ENCODE measurements around the gene PDE4D. TPM values are rescaled to one million over a fixed set of nuclear protein-coding genes. Genes with fewer than 3 reads are reported as not detected.

PDE4D gene
- total RNA-seq, 1 donor from 2014 or later = 44.8 TPM

DNA sequence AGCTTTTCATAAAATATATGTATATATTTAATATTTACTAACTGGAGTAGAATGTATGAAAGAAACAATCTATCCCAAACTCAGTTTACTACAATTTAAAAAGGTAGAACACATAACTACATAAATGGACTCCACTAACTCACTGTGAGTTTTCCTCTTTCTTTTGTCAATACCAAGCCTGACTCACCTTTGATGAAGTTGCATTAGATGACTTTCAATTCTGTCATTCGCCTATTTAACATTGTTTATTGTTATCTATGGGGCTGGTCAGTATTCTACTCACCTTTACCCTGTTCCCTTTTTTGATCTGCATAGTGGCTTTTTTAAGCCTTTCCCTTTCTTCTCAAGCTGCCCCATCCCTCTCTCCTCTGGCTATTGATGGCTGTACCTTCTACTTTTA, 680.9 kb downstream of the PDE4D start:
- Histone ChIP-seq H3K4me1 (no peaks in the 10 kb centered on the region), H3K27ac (no peak overlapping the region), H3K36me3 (peaks cover 0 to 3% of the 10 kb centered on the region in 2 donors), H3K4me3 (no peak overlapping the region), H3K9me3 (no peaks in the 10 kb centered on the region), H3K27me3 (no peaks in the 10 kb centered on the region)
- no peak for DNase-seq (ENCODE audit: low spot score in 2 of 2)
- TF ChIP-seq, protein P1, sequence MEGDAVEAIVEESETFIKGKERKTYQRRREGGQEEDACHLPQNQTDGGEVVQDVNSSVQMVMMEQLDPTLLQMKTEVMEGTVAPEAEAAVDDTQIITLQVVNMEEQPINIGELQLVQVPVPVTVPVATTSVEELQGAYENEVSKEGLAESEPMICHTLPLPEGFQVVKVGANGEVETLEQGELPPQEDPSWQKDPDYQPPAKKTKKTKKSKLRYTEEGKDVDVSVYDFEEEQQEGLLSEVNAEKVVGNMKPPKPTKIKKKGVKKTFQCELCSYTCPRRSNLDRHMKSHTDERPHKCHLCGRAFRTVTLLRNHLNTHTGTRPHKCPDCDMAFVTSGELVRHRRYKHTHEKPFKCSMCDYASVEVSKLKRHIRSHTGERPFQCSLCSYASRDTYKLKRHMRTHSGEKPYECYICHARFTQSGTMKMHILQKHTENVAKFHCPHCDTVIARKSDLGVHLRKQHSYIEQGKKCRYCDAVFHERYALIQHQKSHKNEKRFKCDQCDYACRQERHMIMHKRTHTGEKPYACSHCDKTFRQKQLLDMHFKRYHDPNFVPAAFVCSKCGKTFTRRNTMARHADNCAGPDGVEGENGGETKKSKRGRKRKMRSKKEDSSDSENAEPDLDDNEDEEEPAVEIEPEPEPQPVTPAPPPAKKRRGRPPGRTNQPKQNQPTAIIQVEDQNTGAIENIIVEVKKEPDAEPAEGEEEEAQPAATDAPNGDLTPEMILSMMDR (IDR thresholded peaks at IDR 0.05) = no peak
- intact Hi-C loops (cut with DNase I) = no loop called here

DNA sequence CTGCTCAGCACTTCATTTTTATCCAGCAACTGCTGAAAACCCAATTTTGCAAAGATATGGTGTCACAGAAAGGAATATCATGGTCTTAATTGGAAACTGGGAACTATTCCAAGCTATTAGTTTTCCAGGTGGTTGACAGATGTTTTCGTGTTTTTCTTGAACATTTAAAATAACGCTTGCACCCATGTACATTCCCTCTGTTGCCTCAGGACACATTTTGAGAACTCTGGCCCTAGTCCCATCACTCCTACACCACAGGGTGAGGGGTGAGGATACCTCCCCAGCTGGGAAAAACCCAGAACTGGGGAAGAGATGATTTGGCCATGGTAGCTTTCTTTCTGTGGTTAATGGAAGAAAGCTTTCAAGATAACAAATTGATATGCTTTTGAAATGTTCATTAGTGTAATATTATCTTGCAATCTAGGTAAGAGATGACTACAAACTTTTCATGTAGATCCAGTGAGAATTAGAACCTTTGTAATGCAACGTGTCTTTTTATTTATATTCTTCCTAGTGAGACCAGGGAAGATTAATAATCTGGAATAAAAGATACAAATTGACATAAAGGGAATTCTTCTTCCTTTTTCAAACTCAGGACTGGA, 683.7 kb downstream of the PDE4D start:
- no peaks in the 10 kb centered on the region for H3K9me3 ChIP-seq
- intact Hi-C loops (cut with DNase I) = no loop called here
- no peaks in the 10 kb centered on the region for H3K4me1 ChIP-seq
- no peak overlapping the region for H3K27ac ChIP-seq
- peaks cover 0 to 3% of the 10 kb centered on the region in 2 donors for H3K36me3 ChIP-seq
- no peak overlapping the region for H3K4me3 ChIP-seq
- no peaks in the 10 kb centered on the region for H3K27me3 ChIP-seq
- no peak for DNase-seq (ENCODE audit: low spot score in 2 of 2)
- TF ChIP-seq, protein P1 (IDR thresholded peaks at IDR 0.05) = no peak

GRCh38 chr5:59208474-59208873, 685.1 kb downstream of the PDE4D start:
- Histone ChIP-seq H3K36me3 (no peaks in the 10 kb centered on the region), H3K4me1 (no peaks in the 10 kb centered on the region), H3K27me3 (no peaks in the 10 kb centered on the region), H3K4me3 (no peak overlapping the region), H3K27ac (no peak overlapping the region), H3K9me3 (no peaks in the 10 kb centered on the region)
- intact Hi-C loops (cut with DNase I) = no loop called here
- TF ChIP-seq, protein P1 (IDR thresholded peaks at IDR 0.05) = no peak
- no peak for DNase-seq (ENCODE audit: low spot score in 2 of 2)

GRCh38 chr5:59207401-59207800, 686.1 kb downstream of the PDE4D start:
- H3K4me3 ChIP-seq = no peak overlapping the region
- H3K4me1 ChIP-seq = no peaks in the 10 kb centered on the region
- no peaks in the 10 kb centered on the region for H3K27me3 ChIP-seq
- H3K27ac ChIP-seq = no peak overlapping the region
- intact Hi-C loops (cut with DNase I) = no loop called here
- TF ChIP-seq, protein P1 (IDR thresholded peaks at IDR 0.05) = no peak
- no peaks in the 10 kb centered on the region for H3K9me3 ChIP-seq
- no peaks in the 10 kb centered on the region for H3K36me3 ChIP-seq
- DNase-seq (ENCODE audit: low spot score in 2 of 2) = no peak

GRCh38 chr5:59206132-59206581, 687.4 kb downstream of the PDE4D start:
- no peak overlapping the region for H3K4me3 ChIP-seq
- no peaks in the 10 kb centered on the region for H3K4me1 ChIP-seq
- H3K27ac ChIP-seq = no peak overlapping the region
- no peak for DNase-seq (ENCODE audit: low spot score in 2 of 2)
- intact Hi-C loops (cut with DNase I) = no loop called here
- no peaks in the 10 kb centered on the region for H3K9me3 ChIP-seq
- TF ChIP-seq, protein P1 (IDR thresholded peaks at IDR 0.05) = no peak
- no peaks in the 10 kb centered on the region for H3K27me3 ChIP-seq
- H3K36me3 ChIP-seq = no peaks in the 10 kb centered on the region
